Cardiac fibroblast (primary cell): ENCODE data around the gene ADARB2.

Source experiments
- DNase-seq, 2 donors: peaks; one replicate each; pipeline versions ENCODE4 v3.0.0 to v3.0.0-alpha.2; 2010; ENCODE audit warnings: low read depth in 2 of 2
- H3K4me3 ChIP-seq, 2 donors: replicated peaks in 1 of 2; 1 replicate in 1 of 2; 2 replicates in 1 of 2; pipeline ENCODE4 v1.5.1; 2011; ENCODE audit warnings: low read depth in 2 of 2, low read length in 2 of 2, mild to moderate bottlenecking in 2 of 2, moderate library complexity in 1 of 2
- CTCF ChIP-seq: IDR thresholded peaks from one replicate; pipeline ENCODE4 v1.5.1; 2011; ENCODE audit warnings: low read depth, mild to moderate bottlenecking, low read length, inconsistent platforms

The ADARB2 gene

GRCh38 chr10:1130226-1130625 lies 607.1 kb downstream of the ADARB2 start:
- no peak for TF ChIP-seq CTCF
- DNase-seq, result no peak
- no peak overlapping the region for H3K4me3 ChIP-seq

DNA sequence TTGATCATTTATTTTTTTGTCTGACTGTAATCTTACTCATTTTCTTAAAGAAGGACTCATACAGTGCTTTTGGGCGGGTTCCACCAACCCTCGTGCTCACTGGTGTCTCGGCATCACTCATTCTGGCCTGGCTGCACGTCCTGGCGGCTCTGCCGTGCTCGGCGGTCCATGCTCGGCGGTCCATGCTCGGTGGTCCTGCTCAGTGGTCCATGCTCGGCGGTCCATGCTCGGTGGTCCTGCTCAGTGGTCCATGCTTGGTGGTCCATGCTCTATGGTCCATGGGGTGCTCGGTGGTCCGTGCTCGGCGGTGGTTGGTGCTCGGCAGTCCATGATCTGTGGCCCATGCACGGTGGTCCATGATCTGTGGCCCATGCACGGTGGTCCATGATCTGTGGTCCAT lies 608.7 kb downstream of the ADARB2 start:
- no peak overlapping the region for H3K4me3 ChIP-seq
- TF ChIP-seq CTCF, result no peak
- no peak for DNase-seq

GRCh38 chr10:1128115-1128514 lies 609.2 kb downstream of the ADARB2 start:
- no peak for DNase-seq
- no peak for TF ChIP-seq CTCF
- H3K4me3 ChIP-seq, result no peak overlapping the region

- no peak overlapping the region for H3K4me3 ChIP-seq
- TF ChIP-seq CTCF, result no peak
- no peak for DNase-seq
Observed at GRCh38 chr10:1127629-1128028, 609.7 kb downstream of the ADARB2 start.
